Adrenal gland (tissue), 12 donors: Measurements from ENCODE around the gene CACNA1D. TPM values are rescaled to one million over a fixed set of nuclear protein-coding genes. Genes with fewer than 3 reads are reported as not detected.

Experiments
- DNase-seq, 7 donors: peaks; one replicate each; pipeline ENCODE4 v3.0.0-alpha.2; 2019 to 2020
- H3K27ac ChIP-seq, 5 donors: fragments of 200-600 bp; sonication (generic) in 4 of 5; 1 replicate in 3 of 5; 2 replicates in 2 of 5; pipeline versions ENCODE4 v1.5.1 to v1.8.0; 2016 to 2020; ENCODE audit warnings: mild to moderate bottlenecking in 1 of 5
- H3K27me3 ChIP-seq: fragments of 200-600 bp; 2 replicates; pipeline ENCODE4 v1.8.0; 2021
- H3K36me3 ChIP-seq, 2 donors: fragments of 200-600 bp; replicated peaks in 1 of 2; 1 replicate in 1 of 2; 2 replicates in 1 of 2; pipeline versions ENCODE4 v1.5.1 to v1.8.0; 2018 to 2022
- H3K4me1 ChIP-seq, 2 donors: fragments of 200-600 bp; replicated peaks in 1 of 2; 1 replicate in 1 of 2; 2 replicates in 1 of 2; pipeline versions ENCODE4 v1.5.1 to v1.8.0; 2018 to 2021
- H3K4me3 ChIP-seq, 4 donors: fragments of 200-600 bp; sonication (generic) in 3 of 4; one replicate each; pipeline ENCODE4 v1.5.1; 2016 to 2018
- H3K9me3 ChIP-seq, 3 donors: fragments of 200-600 bp; sonication (generic) in 1 of 3; replicated peaks in 1 of 3; 1 replicate in 2 of 3; 2 replicates in 1 of 3; pipeline versions ENCODE4 v1.5.1 to v1.8.0; 2016 to 2021
- CTCF ChIP-seq, 6 experiments: fragments of 450-650 bp in 4 of 6; fragments of 200-600 bp in 2 of 6; sonication (generic) in 1 of 6; IDR thresholded peaks; 1 replicate in 5 of 6; 2 replicates in 1 of 6; pipeline versions ENCODE4 v1.5.1 to v1.8.0; 2016 to 2021; ENCODE audit warnings: antibody characterized with exemption in 6 of 6, mild to moderate bottlenecking in 2 of 6, moderate library complexity in 1 of 6
- POLR2A ChIP-seq, 2 donors: fragments of 450-650 bp; IDR thresholded peaks; one replicate each; pipeline ENCODE4 v1.6.1; 2017; ENCODE audit warnings: antibody characterized with exemption in 2 of 2, mild to moderate bottlenecking in 2 of 2, moderate library complexity in 1 of 2
- WGBS, 4 donors: extraction: QIAGEN DNeasy Blood & Tissue Kit in 2 of 4; methylation state at CpG; one replicate each; pipeline versions ENCODE4 v1.1.5 to v1.1.7; 2013 to 2017; 5-methylcytosine and 5-hydroxymethylcytosine counted together
- intact Hi-C, 2 donors: fragments of 100-400 bp; cut with DNase I; formaldehyde crosslinking; loops; one replicate each; pipeline versions ENCODE4 v1.14.1 to v1.15.0; 2022 to 2023
- polyA plus RNA-seq, 3 donors: library from polyadenylated mRNA; stranded (reverse); fragments of 200-250 nt in 2 of 3; fragments of 350-450 nt in 1 of 3; fragmentation: Illumina TruSeq in 1 of 3; extraction: RNeasy Lipid Tissue Mini Kit (QIAGEN cat#74804) in 1 of 3; gene quantifications; one replicate each; pipeline ENCODE4 v1.2.3, GENCODE V29; 2013 to 2014
- total RNA-seq, 9 donors: library from RNA; depleted of rRNA in 4 of 9; stranded (reverse); fragments of >200 nt in 4 of 9; fragments of 120-200 nt in 1 of 9; fragmentation: NEBNext Ultra II Directional in 1 of 9; extraction: Animal tissue kit (Norgen Biotek cat#: 25700) in 1 of 9; gene quantifications; one replicate each; pipeline versions ENCODE4 v1.1.0 to v1.2.4, GENCODE V29; 2013 to 2023
- donor health status: healthy with polysubstance abuse.
- donor health status: Bipolar disorder and iron deficiency.
- donor health status: DM: yes; HTN: yes; CAD: no.
- donor health status: DM: no; HTN: no; CAD: no.
- donor health status: DM: no; HTN: no; CAD: no.
- donor health status: DM: yes; HTN: yes; CAD: no.

CACNA1D gene
- total and polyA plus RNA-seq, 12 donors, result 25.8 to 111 (median 63.0) TPM

GRCh38 chr3:53718462-53718861, 224.1 kb downstream of the CACNA1D start:
- 89 to 98% (median 92%) methylated on average over 8 to 17 of the region's 17 CpGs for WGBS, 4 donors
- Histone ChIP-seq H3K36me3 (peaks cover 0 to 13% of the 10 kb centered on the region in 2 donors), H3K4me3 (no peak overlapping the region), H3K4me1 (peaks cover 0 to 23% of the 10 kb centered on the region in 2 donors), H3K27ac (no peak overlapping the region), H3K9me3 (no peaks in the 10 kb centered on the region), H3K27me3 (no peaks in the 10 kb centered on the region)
- DNase-seq, result no peak
- TF ChIP-seq CTCF (IDR thresholded peaks at IDR 0.05), result no peak
- no peak for TF ChIP-seq POLR2A (IDR thresholded peaks at IDR 0.05)
- intact Hi-C loops, result loop anchor here in 1 of 2 donors (10.0 kb wide), 2 partner anchors 424 to 494 kb away; no protein-coding TSS in a partner anchor

GRCh38 chr3:53719796-53720195, 225.4 kb downstream of the CACNA1D start:
- H3K4me3 ChIP-seq, result no peak overlapping the region
- H3K9me3 ChIP-seq, result no peaks in the 10 kb centered on the region

GRCh38 chr3:53721187-53722119, 227.0 kb downstream of the CACNA1D start:
- peaks cover 0 to 23% of the 10 kb centered on the region in 2 donors for H3K36me3 ChIP-seq
- H3K4me1 ChIP-seq, result peaks cover 0 to 4% of the 10 kb centered on the region in 2 donors
- TF ChIP-seq CTCF (IDR thresholded peaks at IDR 0.05) (peak in 1 of 6 experiments; percentile 20), POLR2A (IDR thresholded peaks at IDR 0.05) (no peak)
- H3K27me3 ChIP-seq, result no peaks in the 10 kb centered on the region
- H3K27ac ChIP-seq, result no peak overlapping the region
- peak in 3 of 7 donors; percentile 23 to 50 (median 40) for DNase-seq
- intact Hi-C loops, result no loop called here
- WGBS, 4 donors, result 52 to 60% (median 55%) methylated on average over 5 to 6 of the region's 6 CpGs
- H3K9me3 ChIP-seq, result no peaks in the 10 kb centered on the region
- no peak overlapping the region for H3K4me3 ChIP-seq

More at GRCh38 chr3:53719796-53720195, 225.4 kb downstream of the CACNA1D start:
- Histone ChIP-seq H3K4me1 (peaks cover 0 to 10% of the 10 kb centered on the region in 2 donors), H3K27ac (no peak overlapping the region), H3K36me3 (peaks cover 0 to 23% of the 10 kb centered on the region in 2 donors), H3K27me3 (no peaks in the 10 kb centered on the region)
- TF ChIP-seq POLR2A (IDR thresholded peaks at IDR 0.05) (no peak), CTCF (IDR thresholded peaks at IDR 0.05) (no peak)
- intact Hi-C loops, result loop anchor here in 1 of 2 donors (10.0 kb wide), 2 partner anchors 425 to 495 kb away; no protein-coding TSS in a partner anchor
- WGBS, 4 donors, result 89 to 97% (median 91%) methylated on average over 6 of the region's 6 CpGs
- DNase-seq, result no peak

GRCh38 chr3:53724566-53724965, 230.2 kb downstream of the CACNA1D start:
- Histone ChIP-seq H3K27me3 (no peaks in the 10 kb centered on the region), H3K9me3 (no peaks in the 10 kb centered on the region), H3K27ac (no peak overlapping the region), H3K4me1 (peaks cover 0 to 4% of the 10 kb centered on the region in 2 donors), H3K4me3 (no peak overlapping the region), H3K36me3 (peaks cover 0 to 28% of the 10 kb centered on the region in 2 donors)
- intact Hi-C loops, result no loop called here
- WGBS, 4 donors, result 90 to 100% (median 93%) methylated on average over 1 to 2 of the region's 2 CpGs
- TF ChIP-seq POLR2A (IDR thresholded peaks at IDR 0.05), result no peak
- TF ChIP-seq CTCF (IDR thresholded peaks at IDR 0.05), result no peak
- no peak for DNase-seq
